ENCODE results near the gene LRRC74A.
"Not testable (repeated sequence)": the region's sequence is repeated elsewhere in the genome, so short reads cannot be mapped to it uniquely, and the experiment has no call there.

LRRC74A gene

GRCh38 chr14:76856769-76857168 lies 30.6 kb downstream of the LRRC74A start:
- DNase-seq: no peak

DNA sequence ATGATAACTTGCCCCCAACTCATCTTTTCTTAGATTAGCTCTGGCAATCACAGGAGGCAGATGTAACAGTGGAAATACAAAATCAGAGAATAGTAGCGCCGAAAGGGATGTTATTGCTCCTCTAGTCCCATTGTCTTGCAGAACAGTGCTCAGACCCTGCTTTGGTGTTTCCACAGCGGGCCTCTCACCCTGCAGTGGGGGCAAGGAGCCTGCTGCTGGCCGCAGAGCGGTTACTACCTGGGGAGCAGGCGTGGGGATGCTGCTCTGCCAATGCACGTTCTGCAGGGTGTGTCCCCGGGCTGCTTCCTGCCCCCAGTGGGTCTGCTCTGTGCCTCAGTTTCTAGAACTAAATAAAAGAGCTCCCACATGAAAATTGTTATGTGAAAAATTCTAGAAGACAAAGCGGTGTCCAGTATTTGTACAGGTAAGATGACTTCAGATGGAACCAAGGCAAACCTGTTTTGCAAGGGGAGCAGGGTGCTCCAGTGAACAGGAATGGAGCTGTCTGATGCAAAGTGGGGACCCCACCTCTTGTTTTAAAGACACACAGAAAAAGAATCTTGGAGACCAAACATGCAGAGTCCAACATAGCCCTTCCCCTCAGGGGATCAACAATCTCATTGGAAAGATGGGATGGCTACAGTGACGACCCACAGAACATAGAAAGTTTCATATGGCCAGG lies 35.5 kb downstream of the LRRC74A start:
- no peak for DNase-seq

GRCh38 chr14:76862546-76863282 lies 36.5 kb downstream of the LRRC74A start:
- no peak for DNase-seq

DNA sequence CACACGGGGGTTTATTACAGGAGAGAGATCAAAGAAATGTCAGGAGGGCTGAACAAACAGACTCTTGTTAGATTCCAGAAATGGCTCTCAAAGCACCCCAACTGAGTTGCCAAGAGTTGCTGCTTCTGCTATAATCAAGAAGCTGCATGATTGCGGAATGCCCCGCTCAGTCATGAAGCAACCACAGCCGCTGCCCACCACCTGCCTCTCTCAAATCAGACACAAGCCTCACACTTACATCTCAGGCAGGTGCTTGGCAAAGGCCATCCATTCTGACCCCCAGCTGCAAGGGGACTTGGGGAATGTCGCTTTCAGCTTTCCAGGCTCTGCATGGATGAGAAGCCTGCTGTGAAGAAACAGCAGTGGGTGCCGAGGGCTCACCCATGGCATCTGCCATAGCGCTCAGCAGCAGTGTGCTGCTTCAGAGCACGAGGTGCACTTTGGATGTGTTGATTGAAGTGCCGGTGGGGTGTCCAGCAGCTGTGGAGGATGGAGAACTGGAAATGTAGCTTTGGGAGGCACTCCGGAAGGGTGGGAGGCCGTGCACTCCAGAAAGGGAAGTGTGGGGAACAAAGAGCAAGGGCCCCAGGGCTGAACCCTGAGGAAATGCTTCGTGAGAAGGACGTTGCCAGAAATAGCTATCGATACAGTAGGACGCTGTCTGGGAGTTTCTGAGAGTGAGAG lies 37.7 kb downstream of the LRRC74A start:
- no peak for DNase-seq

DNA sequence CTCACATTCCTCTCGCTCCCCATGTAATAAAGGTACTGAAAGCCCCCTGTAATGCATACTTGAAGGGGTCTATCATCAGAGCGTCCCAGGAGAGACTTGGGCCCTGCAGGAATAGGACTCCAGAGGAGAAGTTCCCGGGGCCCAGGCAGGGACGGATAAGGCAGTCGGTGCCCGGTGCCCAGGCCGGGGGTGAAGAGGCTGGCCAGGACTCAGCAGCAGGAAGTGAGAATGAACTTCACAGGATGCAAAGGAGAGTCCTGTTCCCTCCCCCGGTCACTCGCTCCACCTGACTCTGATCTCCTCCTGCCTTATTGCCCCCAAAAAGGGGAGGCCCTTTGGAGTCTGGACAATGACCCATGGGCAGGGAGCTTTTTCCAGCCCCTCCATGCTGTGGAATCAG lies 40.2 kb downstream of the LRRC74A start:
- DNase-seq: no peak

- no peak for DNase-seq
Measured at GRCh38 chr14:76867516-76868453, 41.6 kb downstream of the LRRC74A start.

GRCh38 chr14:76868454-76869170 lies 42.4 kb downstream of the LRRC74A start:
- DNase-seq: no peak

DNA sequence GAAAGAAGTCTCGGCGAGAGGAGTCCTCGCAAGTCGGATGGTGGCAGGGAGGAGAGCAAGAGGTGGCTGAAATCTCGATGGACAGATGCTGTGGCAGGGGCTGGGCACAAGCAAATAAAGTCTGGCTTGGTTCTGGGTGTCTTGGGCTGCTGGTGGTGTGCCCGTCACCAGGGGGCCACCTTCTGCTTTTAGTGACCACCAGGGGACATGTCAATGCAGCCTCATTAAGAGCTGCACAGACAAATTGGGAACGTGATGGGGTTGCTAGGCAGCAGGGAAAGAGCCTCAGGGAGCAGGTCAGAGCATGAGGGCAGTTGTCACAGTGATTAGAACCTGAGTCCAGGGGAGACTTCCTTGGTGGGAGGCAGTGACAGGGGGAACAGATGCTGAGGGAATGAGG lies 44.0 kb downstream of the LRRC74A start:
- no peak for DNase-seq

- DNase-seq: peak; percentile 81
Measured at GRCh38 chr14:76872796-76873432, 46.7 kb downstream of the LRRC74A start.

DNA sequence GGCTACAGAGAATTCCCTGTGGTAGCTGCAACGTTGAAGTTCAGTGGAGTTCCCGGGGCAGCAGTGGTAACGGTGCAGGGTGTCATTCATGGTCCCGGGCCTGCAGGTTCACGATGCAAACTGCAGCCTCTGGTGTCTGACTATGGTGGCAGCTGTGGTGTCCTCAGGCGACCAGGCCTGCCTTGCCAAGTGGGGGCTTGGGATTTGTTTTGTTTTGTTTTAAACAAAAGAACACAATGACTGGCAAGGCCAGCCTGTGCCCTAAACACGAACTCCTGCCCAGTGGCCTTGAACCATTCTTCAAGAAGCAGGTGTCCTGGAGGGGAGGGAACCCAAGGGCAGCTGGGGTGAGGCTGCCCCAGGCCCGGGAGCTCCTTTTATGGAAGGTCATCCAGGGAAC lies 48.5 kb downstream of the LRRC74A start:
- no peak for DNase-seq

GRCh38 chr14:76876076-76876475 lies 49.9 kb downstream of the LRRC74A start:
- DNase-seq: peak; percentile 73

DNA sequence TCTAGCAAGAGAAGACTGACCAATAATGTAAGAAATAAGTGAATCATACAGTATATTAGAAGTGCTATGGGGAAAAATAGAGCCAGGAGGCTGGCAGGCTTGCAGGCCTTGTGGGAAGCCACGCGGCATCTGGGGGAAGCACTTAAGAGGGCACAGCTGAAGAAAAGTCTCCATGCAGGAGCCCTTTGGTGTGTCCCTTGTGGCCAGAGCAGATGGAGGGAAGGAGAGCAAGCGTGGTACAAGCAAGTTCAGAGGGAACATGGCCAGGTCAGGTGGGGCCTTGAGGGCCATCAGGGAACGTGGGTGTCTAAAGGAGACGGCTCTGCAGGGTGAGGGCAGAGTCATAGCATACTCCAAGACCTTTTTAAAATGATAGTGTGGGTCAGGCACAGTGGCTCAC lies 51.7 kb downstream of the LRRC74A start:
- no peak for DNase-seq

GRCh38 chr14:76880449-76880848 lies 54.2 kb downstream of the LRRC74A start:
- no peak for DNase-seq

- DNase-seq: no peak
Measured at GRCh38 chr14:76881348-76881747, 55.1 kb downstream of the LRRC74A start.

DNA sequence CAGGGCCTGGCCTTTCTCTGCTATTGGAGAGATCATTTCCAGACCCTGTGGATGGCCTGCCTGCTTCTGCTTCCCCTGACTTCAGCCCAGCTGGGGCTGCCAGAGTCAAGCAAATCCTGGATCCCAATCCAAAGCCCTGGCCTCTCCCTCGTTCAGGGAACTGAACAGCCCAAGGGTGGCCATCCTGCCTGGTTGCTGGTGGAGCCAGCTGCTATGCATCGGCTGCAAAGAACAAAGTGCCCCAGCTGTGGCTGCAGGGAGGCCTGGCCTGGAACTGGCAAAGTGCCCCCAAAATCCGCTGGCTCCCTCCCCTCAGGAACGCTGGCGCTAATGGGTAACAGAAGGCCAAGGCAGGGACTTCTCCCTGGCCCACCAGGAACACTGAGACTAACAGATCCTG lies 56.4 kb downstream of the LRRC74A start:
- DNase-seq: peak; percentile 70

GRCh38 chr14:76883447-76883846 lies 57.2 kb downstream of the LRRC74A start:
- no peak for DNase-seq

GRCh38 chr14:76884394-76884793 lies 58.2 kb downstream of the LRRC74A start:
- DNase-seq: no peak

DNA sequence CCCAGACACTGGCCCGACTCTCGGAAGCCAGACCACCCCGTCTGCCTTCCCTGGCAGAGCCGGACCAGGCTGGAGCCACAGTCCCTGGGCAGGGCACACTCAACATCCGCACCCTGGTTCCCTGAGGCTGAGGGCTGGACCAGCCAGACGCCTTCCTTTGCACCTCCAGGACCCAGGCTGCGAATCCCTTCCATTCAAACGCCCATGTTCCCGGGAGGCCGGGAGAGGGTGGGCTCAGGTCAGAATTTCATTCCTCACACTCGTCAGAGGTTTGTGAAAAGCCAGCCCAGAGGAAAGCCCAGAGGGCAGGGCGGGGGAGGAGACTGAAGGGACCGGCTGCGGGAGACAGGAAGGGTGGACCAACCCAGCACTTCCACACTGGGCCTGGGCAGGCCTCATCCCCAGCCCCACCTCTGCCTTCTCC lies 58.7 kb downstream of the LRRC74A start:
- no peak for DNase-seq

DNA sequence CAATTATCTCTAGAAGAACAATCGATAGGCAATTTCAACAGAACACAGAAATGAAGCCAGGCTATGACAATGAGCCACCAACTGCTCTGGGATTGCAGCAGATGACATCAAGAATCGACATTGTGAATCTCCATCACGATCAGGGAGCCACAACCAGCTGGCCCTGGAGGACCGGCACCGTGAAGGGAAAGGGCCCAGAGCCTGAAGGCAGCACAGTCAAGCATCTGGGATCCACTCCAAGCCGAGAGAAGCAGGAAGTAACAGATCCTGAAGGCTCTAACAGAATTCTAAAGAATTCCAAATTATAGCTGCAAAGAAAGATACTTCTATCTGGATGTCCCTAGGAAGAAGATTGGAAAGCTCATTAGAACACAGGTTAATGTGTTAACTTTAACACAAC lies 61.0 kb downstream of the LRRC74A start:
- DNase-seq: no peak

- no peak for DNase-seq
Measured at GRCh38 chr14:76891391-76891790, 65.2 kb downstream of the LRRC74A start.

GRCh38 chr14:76894308-76894707 lies 68.1 kb downstream of the LRRC74A start:
- no peak for DNase-seq

GRCh38 chr14:76898006-76898405 lies 71.8 kb downstream of the LRRC74A start:
- DNase-seq: not testable (repeated sequence)
